ENCODE results near the gene BMP7.
A peak's percentile ranks its signal among the peaks of the same experiment; 100 is the strongest.

Gene BMP7

DNA sequence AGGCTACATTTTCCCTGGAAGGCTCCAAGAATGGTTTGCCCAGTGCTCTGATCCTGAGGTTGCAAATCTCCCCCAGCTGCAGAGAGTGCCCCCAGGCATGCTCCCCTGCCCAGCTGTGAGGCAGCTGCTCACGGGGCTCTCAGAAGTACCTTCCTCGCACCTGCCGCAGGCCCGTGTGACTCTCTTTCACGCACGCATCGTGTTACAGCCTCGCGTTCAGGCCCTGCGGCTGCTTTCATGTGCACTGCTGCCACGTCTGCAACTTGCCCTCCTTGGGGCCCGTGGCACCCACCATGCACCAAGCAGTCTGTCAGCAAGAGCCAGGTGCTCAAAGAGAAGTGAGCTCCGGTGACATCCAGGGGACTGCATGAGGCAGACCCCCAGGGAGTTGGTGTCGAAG is 34.6 kb upstream of the BMP7 start:
- H3K4me3 Mint-ChIP-seq = no peak overlapping the region
- no peaks in the 10 kb centered on the region for H3K9me3 Mint-ChIP-seq
- no peak for DNase-seq
- peaks cover 5% of the 10 kb centered on the region for H3K4me1 Mint-ChIP-seq
- peaks cover 9% of the 10 kb centered on the region for H3K27me3 Mint-ChIP-seq (ENCODE audit: low read depth, poor library complexity)
- TF ChIP-seq, protein P1, sequence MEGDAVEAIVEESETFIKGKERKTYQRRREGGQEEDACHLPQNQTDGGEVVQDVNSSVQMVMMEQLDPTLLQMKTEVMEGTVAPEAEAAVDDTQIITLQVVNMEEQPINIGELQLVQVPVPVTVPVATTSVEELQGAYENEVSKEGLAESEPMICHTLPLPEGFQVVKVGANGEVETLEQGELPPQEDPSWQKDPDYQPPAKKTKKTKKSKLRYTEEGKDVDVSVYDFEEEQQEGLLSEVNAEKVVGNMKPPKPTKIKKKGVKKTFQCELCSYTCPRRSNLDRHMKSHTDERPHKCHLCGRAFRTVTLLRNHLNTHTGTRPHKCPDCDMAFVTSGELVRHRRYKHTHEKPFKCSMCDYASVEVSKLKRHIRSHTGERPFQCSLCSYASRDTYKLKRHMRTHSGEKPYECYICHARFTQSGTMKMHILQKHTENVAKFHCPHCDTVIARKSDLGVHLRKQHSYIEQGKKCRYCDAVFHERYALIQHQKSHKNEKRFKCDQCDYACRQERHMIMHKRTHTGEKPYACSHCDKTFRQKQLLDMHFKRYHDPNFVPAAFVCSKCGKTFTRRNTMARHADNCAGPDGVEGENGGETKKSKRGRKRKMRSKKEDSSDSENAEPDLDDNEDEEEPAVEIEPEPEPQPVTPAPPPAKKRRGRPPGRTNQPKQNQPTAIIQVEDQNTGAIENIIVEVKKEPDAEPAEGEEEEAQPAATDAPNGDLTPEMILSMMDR (IDR thresholded peaks at IDR 0.05) = no peak
- H3K27ac Mint-ChIP-seq = no peak overlapping the region
- H3K36me3 Mint-ChIP-seq (ENCODE audit: low read depth) = no peaks in the 10 kb centered on the region

DNA sequence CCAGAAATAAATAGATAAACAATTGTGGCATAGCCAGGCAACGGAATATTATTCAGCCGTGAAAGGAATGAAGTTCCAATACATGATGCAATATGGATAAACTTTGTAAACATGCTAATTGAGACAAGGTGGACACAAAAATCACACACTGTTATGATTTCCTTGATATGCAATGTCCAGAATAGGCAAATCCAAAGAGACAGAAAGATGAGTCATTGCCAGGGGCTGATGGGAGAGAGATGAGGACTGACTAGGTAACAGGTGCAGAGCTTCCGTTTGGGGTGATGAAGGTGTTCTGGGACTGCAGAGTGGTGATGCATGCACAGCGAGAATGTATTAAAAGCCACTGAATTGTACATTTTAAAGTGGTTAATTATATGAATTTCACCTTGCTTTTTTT is 32.0 kb upstream of the BMP7 start:
- TF ChIP-seq, protein P1 (IDR thresholded peaks at IDR 0.05) = no peak
- H3K4me3 Mint-ChIP-seq = no peak overlapping the region
- H3K36me3 Mint-ChIP-seq (ENCODE audit: low read depth) = no peaks in the 10 kb centered on the region
- H3K9me3 Mint-ChIP-seq = no peaks in the 10 kb centered on the region
- peaks cover 3% of the 10 kb centered on the region for H3K27me3 Mint-ChIP-seq (ENCODE audit: low read depth, poor library complexity)
- no peak overlapping the region for H3K27ac Mint-ChIP-seq
- H3K4me1 Mint-ChIP-seq = peaks cover 26% of the 10 kb centered on the region
- DNase-seq = no peak

DNA sequence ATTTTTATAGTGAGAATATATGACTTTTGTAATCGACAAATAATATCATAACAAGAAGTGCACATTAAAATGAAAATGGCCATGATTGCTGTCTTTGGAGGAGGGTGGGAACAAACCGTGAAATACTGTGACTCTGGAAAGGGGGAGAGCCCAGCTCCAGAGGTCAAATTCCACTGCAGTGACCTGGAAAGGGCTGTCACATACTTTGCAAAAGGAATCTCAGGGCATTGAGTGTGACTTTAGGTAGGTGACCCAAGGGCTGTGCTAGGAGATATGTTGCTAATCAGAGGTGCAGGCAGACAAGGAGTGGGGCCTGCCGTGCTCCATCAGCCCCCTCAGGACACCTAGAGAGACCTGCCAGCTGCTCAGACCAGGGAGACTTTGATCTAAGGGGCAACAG is 28.1 kb upstream of the BMP7 start:
- H3K4me1 Mint-ChIP-seq = peaks cover 50% of the 10 kb centered on the region
- peak overlapping the region; percentile 2 for H3K4me3 Mint-ChIP-seq
- TF ChIP-seq, protein P1 (IDR thresholded peaks at IDR 0.05) = no peak
- DNase-seq = peak; percentile 57
- H3K36me3 Mint-ChIP-seq (ENCODE audit: low read depth) = no peaks in the 10 kb centered on the region
- H3K27me3 Mint-ChIP-seq (ENCODE audit: low read depth, poor library complexity) = peaks cover 26% of the 10 kb centered on the region
- no peaks in the 10 kb centered on the region for H3K9me3 Mint-ChIP-seq
- peak overlapping the region; percentile 95 for H3K27ac Mint-ChIP-seq

DNA sequence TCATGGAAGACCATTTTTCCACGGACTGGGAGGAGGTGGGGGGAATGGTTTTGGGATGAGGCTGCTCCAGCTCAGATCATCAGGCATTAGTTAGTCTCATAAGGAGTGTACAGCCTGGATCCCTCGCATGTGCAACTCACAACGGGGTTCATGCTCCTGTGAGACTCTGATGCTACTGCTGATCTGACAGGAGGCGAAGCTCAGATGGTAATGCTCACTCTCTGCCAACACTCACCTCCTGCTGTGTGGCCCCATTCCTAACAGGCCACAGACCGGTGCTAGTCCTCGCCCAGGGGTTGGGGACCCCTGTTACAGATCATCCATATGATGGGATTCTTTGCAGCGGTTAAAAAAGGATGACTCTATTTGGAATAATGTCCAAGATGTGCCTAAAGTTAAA is 27.6 kb upstream of the BMP7 start:
- Mint-ChIP-seq H3K36me3 (ENCODE audit: low read depth) (no peaks in the 10 kb centered on the region), H3K4me1 (peaks cover 53% of the 10 kb centered on the region), H3K4me3 (peak overlapping the region; percentile 2), H3K9me3 (no peaks in the 10 kb centered on the region), H3K27me3 (ENCODE audit: low read depth, poor library complexity) (peaks cover 26% of the 10 kb centered on the region), H3K27ac (no peak overlapping the region)
- TF ChIP-seq, protein P1 (IDR thresholded peaks at IDR 0.05) = no peak
- DNase-seq = no peak

DNA sequence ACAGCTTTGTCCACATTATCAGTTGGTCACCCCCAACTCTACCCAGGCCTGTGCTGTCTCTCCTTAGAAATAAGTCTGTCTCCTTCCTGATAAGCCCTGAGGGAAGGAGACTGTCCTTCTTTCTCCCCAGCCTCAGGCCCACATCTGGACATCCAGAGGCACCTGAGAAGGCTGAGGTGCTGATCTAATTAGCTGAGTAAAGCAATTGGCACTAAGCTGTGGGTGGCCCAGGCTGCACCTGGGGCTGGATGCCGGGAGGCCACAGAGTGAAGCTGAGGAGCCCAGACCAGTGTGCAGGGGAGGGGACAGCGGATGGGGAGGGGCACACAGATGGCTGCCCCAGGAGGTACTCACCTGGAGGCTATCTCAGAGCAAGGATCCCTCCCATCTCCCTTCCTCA is 26.2 kb upstream of the BMP7 start:
- no peaks in the 10 kb centered on the region for H3K36me3 Mint-ChIP-seq (ENCODE audit: low read depth)

DNA sequence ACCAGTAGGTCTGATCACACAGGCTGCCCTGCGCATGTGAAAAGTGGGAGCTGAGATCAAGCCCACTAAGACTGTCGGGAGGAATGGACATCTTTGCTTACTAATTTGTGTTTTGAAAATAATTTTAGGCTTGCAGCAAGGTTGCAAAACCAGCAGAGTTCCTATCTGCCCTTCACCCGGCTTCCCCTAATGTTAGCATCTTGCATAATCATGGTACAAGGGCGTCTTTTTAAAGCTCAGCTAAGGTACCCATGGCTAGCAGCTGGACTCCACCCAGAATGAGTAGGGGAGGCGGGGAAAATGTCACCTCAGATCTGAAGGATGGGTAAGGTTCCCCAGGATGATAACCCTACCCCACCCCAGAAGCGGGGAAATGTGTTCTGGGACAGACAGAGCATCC is 25.3 kb upstream of the BMP7 start:
- no peaks in the 10 kb centered on the region for H3K9me3 Mint-ChIP-seq
- TF ChIP-seq, protein P1 (IDR thresholded peaks at IDR 0.05) = no peak
- DNase-seq = no peak
- H3K27me3 Mint-ChIP-seq (ENCODE audit: low read depth, poor library complexity) = peaks cover 40% of the 10 kb centered on the region
- no peak overlapping the region for H3K27ac Mint-ChIP-seq
- no peaks in the 10 kb centered on the region for H3K36me3 Mint-ChIP-seq (ENCODE audit: low read depth)
- H3K4me3 Mint-ChIP-seq = no peak overlapping the region
- peaks cover 75% of the 10 kb centered on the region for H3K4me1 Mint-ChIP-seq

More for the DNA sequence above, 26.2 kb upstream of the BMP7 start:
- DNase-seq = no peak
- H3K4me3 Mint-ChIP-seq = no peak overlapping the region
- H3K4me1 Mint-ChIP-seq = peaks cover 66% of the 10 kb centered on the region
- peaks cover 33% of the 10 kb centered on the region for H3K27me3 Mint-ChIP-seq (ENCODE audit: low read depth, poor library complexity)
- H3K27ac Mint-ChIP-seq = no peak overlapping the region
- H3K9me3 Mint-ChIP-seq = no peaks in the 10 kb centered on the region
- TF ChIP-seq, protein P1 (IDR thresholded peaks at IDR 0.05) = no peak
